CD4-positive, alpha-beta T cell treated with Interleukin-4 for 1 hour (primary cell): ENCODE data around the gene CDH12.

ENCODE experiments used
- DNase-seq, 2 donors: peaks; one replicate each; pipeline ENCODE4 v3.0.0-alpha.2; 2020 to 2022

The CDH12 gene

GRCh38 chr5:22757776-22758175 is 95.4 kb downstream of the CDH12 start:
- DNase-seq, result no peak

GRCh38 chr5:22754155-22754554 is 99.0 kb downstream of the CDH12 start:
- DNase-seq, result no peak

- no peak for DNase-seq
These were observed 101.6 kb downstream of the CDH12 start for GRCh38 chr5:22751536-22751935.

GRCh38 chr5:22736443-22737003 is 116.6 kb downstream of the CDH12 start:
- DNase-seq, result no peak

GRCh38 chr5:22734907-22735306 is 118.2 kb downstream of the CDH12 start:
- no peak for DNase-seq

GRCh38 chr5:22728610-22729009 is 124.5 kb downstream of the CDH12 start:
- DNase-seq, result no peak

GRCh38 chr5:22722491-22722890 is 130.7 kb downstream of the CDH12 start:
- no peak for DNase-seq

- no peak for DNase-seq
These were observed 131.1 kb downstream of the CDH12 start for GRCh38 chr5:22722056-22722455.

- no peak for DNase-seq
These were observed 133.3 kb downstream of the CDH12 start for GRCh38 chr5:22719842-22720241.

GRCh38 chr5:22710660-22711059 is 142.5 kb downstream of the CDH12 start:
- DNase-seq, result no peak

GRCh38 chr5:22709743-22710142 is 143.4 kb downstream of the CDH12 start:
- DNase-seq, result no peak

- no peak for DNase-seq
These were observed 144.3 kb downstream of the CDH12 start for GRCh38 chr5:22708770-22709328.

GRCh38 chr5:22706901-22707300 is 146.2 kb downstream of the CDH12 start:
- no peak for DNase-seq

GRCh38 chr5:22699319-22699718 is 153.8 kb downstream of the CDH12 start:
- DNase-seq, result no peak

GRCh38 chr5:22693121-22693520 is 160.0 kb downstream of the CDH12 start:
- no peak for DNase-seq

GRCh38 chr5:22683050-22683449 is 170.1 kb downstream of the CDH12 start:
- DNase-seq, result no peak

- DNase-seq, result no peak
These were observed 174.3 kb downstream of the CDH12 start for GRCh38 chr5:22678886-22679285.

- DNase-seq, result no peak
These were observed 180.0 kb downstream of the CDH12 start for GRCh38 chr5:22673131-22673530.

- DNase-seq, result no peak
These were observed 183.8 kb downstream of the CDH12 start for GRCh38 chr5:22669345-22669744.

- no peak for DNase-seq
These were observed 187.3 kb downstream of the CDH12 start for GRCh38 chr5:22665801-22666200.

GRCh38 chr5:22663134-22663533 is 190.0 kb downstream of the CDH12 start:
- no peak for DNase-seq

- no peak for DNase-seq
These were observed 190.8 kb downstream of the CDH12 start for GRCh38 chr5:22662391-22662790.

GRCh38 chr5:22651355-22651754 is 201.8 kb downstream of the CDH12 start:
- DNase-seq, result no peak

- no peak for DNase-seq
These were observed 202.6 kb downstream of the CDH12 start for GRCh38 chr5:22650511-22650910.

GRCh38 chr5:22649074-22649473 is 204.1 kb downstream of the CDH12 start:
- DNase-seq, result no peak
